Measurements from ENCODE around the gene RGS3.
A peak's percentile ranks its signal among the peaks of the same experiment; 100 is the strongest.
"Not testable (repeated sequence)": the region's sequence is repeated elsewhere in the genome, so short reads cannot be mapped to it uniquely, and the experiment has no call there.

The RGS3 gene

GRCh38 chr9:113463418-113464285 is at the start of gene RGS3:
RGS3 (plus strand) TSS chr9:113463727; CDS start chr9:113463803, 76 bp downstream.
- no peak for DNase-seq

- DNase-seq = peak in 1 of 2 experiments; percentile 13
Measured at GRCh38 chr9:113416149-113416721, 47.3 kb upstream of the RGS3 start.

- DNase-seq = no peak
Measured at GRCh38 chr9:113417370-113417769, 46.2 kb upstream of the RGS3 start.

GRCh38 chr9:113421726-113422125 is 41.8 kb upstream of the RGS3 start:
- no peak for DNase-seq

- DNase-seq = peak in 1 of 2 experiments; percentile 22
Measured at GRCh38 chr9:113425072-113425471, 38.5 kb upstream of the RGS3 start.

- DNase-seq = no peak
Measured at GRCh38 chr9:113426701-113427100, 36.8 kb upstream of the RGS3 start.

- DNase-seq = no peak
Measured at GRCh38 chr9:113427629-113428028, 35.9 kb upstream of the RGS3 start.

- DNase-seq = no peak
Measured at GRCh38 chr9:113428062-113428615, 35.4 kb upstream of the RGS3 start.

- DNase-seq = no peak
Measured at GRCh38 chr9:113431191-113431590, 32.3 kb upstream of the RGS3 start.

- DNase-seq = no peak
Measured at GRCh38 chr9:113436728-113437515, 26.6 kb upstream of the RGS3 start.

GRCh38 chr9:113437716-113438115 is 25.8 kb upstream of the RGS3 start:
- DNase-seq = not testable (repeated sequence)

- DNase-seq = peak; percentile 61 to 64
Measured at GRCh38 chr9:113444736-113445135, 18.8 kb upstream of the RGS3 start.

GRCh38 chr9:113446323-113446740 is 17.2 kb upstream of the RGS3 start:
- peak; percentile 38 to 45 for DNase-seq

- DNase-seq = no peak
Measured at GRCh38 chr9:113449376-113449775, 14.2 kb upstream of the RGS3 start.

GRCh38 chr9:113452113-113452605 is 11.4 kb upstream of the RGS3 start:
- DNase-seq = no peak

GRCh38 chr9:113454914-113455761 is 8.4 kb upstream of the RGS3 start:
- no peak for DNase-seq

GRCh38 chr9:113456235-113456634 is 7.3 kb upstream of the RGS3 start:
- DNase-seq = no peak

- DNase-seq = no peak
Measured at GRCh38 chr9:113461285-113461684, 2.2 kb upstream of the RGS3 start.

- DNase-seq = no peak
Measured at GRCh38 chr9:113461943-113462342, 1.6 kb upstream of the RGS3 start.

GRCh38 chr9:113462781-113463286 is 693 bp upstream of the RGS3 start:
- no peak for DNase-seq

- DNase-seq = no peak
Measured at GRCh38 chr9:113464286-113464660, 746 bp downstream of the RGS3 start.

- no peak for DNase-seq
Measured at GRCh38 chr9:113465599-113466140, 2.1 kb downstream of the RGS3 start.
